SK-N-SH treated with all-trans-retinoic acid at 6 μM for 48 hours (cell line): ENCODE data around the gene PARP1.

Experiments
- ATAC-seq: fragments of 200-7000 bp; cut with Tn5 transposase; 3 replicates; pipeline ENCODE4 v1.9.1; 2020; ENCODE audit warnings: mild to moderate bottlenecking, moderate library complexity
- ARNTL ChIP-seq: fragments of 450-650 bp; formaldehyde crosslinking; IDR thresholded peaks from 2 replicates; pipeline ENCODE4 v1.5.0; 2020; ENCODE audit warnings: low read depth, mild to moderate bottlenecking, moderate library complexity, borderline replicate concordance
- BACH2 ChIP-seq: fragments of 250-450 bp; sonication (Bioruptor Pico); IDR thresholded peaks from 2 replicates; pipeline ENCODE4 v1.9.0; 2021; ENCODE audit warnings: mild to moderate bottlenecking, borderline replicate concordance
- CREB5 ChIP-seq: fragments of 250-450 bp; sonication (Bioruptor Pico); IDR thresholded peaks from 2 replicates; pipeline ENCODE4 v1.5.1; 2020; ENCODE audit warnings: low read depth, mild to moderate bottlenecking, moderate library complexity
- ESRRG ChIP-seq: fragments of 250-450 bp; sonication (Bioruptor Pico); IDR thresholded peaks from 2 replicates; pipeline ENCODE4 v1.6.1; 2021; ENCODE audit warnings: mild to moderate bottlenecking
- GLIS3 ChIP-seq: fragments of 250-450 bp; sonication (Bioruptor Pico); IDR thresholded peaks from 2 replicates; pipeline ENCODE4 v1.5.0; 2020; ENCODE audit warnings: mild to moderate bottlenecking, moderate library complexity
- ISL1 ChIP-seq: fragments of 250-450 bp; sonication (Bioruptor Pico); IDR thresholded peaks from 2 replicates; pipeline ENCODE4 v2.1.2; 2022; ENCODE audit warnings: mild to moderate bottlenecking, moderate library complexity
- OSR1 ChIP-seq: fragments of 250-450 bp; sonication (Bioruptor Pico); IDR thresholded peaks from 2 replicates; pipeline ENCODE4 v1.8.0; 2022; ENCODE audit warnings: moderate library complexity, mild to moderate bottlenecking, inconsistent platforms
- RARB ChIP-seq: fragments of 250-450 bp; sonication (Bioruptor Pico); IDR thresholded peaks from 2 replicates; pipeline ENCODE4 v1.8.0; 2021; ENCODE audit warnings: mild to moderate bottlenecking, moderate library complexity
- SNAI2 ChIP-seq: fragments of 250-450 bp; sonication (Bioruptor Pico); IDR thresholded peaks from 2 replicates; pipeline ENCODE4 v1.5.0; 2020; ENCODE audit warnings: mild to moderate bottlenecking, moderate library complexity
- TOX ChIP-seq: fragments of 250-450 bp; sonication (Bioruptor Pico); IDR thresholded peaks from 2 replicates; pipeline ENCODE4 v1.8.0; 2021; ENCODE audit warnings: mild to moderate bottlenecking, moderate library complexity, borderline replicate concordance
- TSHZ2 ChIP-seq: fragments of 250-450 bp; sonication (Bioruptor Pico); IDR thresholded peaks from 2 replicates; pipeline ENCODE4 v1.5.0; 2020; ENCODE audit warnings: mild to moderate bottlenecking, moderate library complexity
- ZC3H10 ChIP-seq: fragments of 250-450 bp; sonication (Bioruptor Pico); IDR thresholded peaks from 2 replicates; pipeline ENCODE4 v1.5.1; 2021; ENCODE audit warnings: mild to moderate bottlenecking, moderate library complexity
- ZFP3 ChIP-seq: fragments of 250-450 bp; sonication (Bioruptor Pico); IDR thresholded peaks from 2 replicates; pipeline ENCODE4 v1.5.0; 2020; ENCODE audit warnings: mild to moderate bottlenecking, moderate library complexity
- ZFP30 ChIP-seq: fragments of 450-650 bp; formaldehyde crosslinking; IDR thresholded peaks from 2 replicates; pipeline ENCODE4 v1.5.0; 2022; ENCODE audit warnings: mild to moderate bottlenecking, moderate library complexity
- ZNF565 ChIP-seq: fragments of 450-650 bp; formaldehyde crosslinking; conservative IDR thresholded peaks from 2 replicates; pipeline ENCODE4 v1.5.0; 2020; ENCODE audit warnings: low read depth, mild to moderate bottlenecking, moderate library complexity
- ZNF70 ChIP-seq: fragments of 450-650 bp; formaldehyde crosslinking; IDR thresholded peaks from 2 replicates; pipeline ENCODE4 v1.5.0; 2020; ENCODE audit warnings: mild to moderate bottlenecking, moderate library complexity
- ZNF8 ChIP-seq: fragments of 450-650 bp; formaldehyde crosslinking; IDR thresholded peaks from 2 replicates; pipeline ENCODE4 v1.5.0; 2020; ENCODE audit warnings: mild to moderate bottlenecking, moderate library complexity

The PARP1 gene

GRCh38 chr1:226371027-226371694 is 36.7 kb downstream of the PARP1 start (continued):
- TF ChIP-seq TSHZ2 (CRISPR knock-in tag) (no peak), ZC3H10 (CRISPR knock-in tag) (no peak), SNAI2 (CRISPR knock-in tag) (no peak), ZNF70 (CRISPR knock-in tag) (no peak), ARNTL (CRISPR knock-in tag) (no peak)

- no peak for ATAC-seq
- no peak for TF ChIP-seq TOX (CRISPR knock-in tag)
- TF ChIP-seq ZFP30 = no peak
- TF ChIP-seq ISL1 (CRISPR knock-in tag) = no peak
- no peak for TF ChIP-seq CREB5 (CRISPR knock-in tag)
Measured at GRCh38 chr1:226370144-226370923, 37.6 kb downstream of the PARP1 start.

GRCh38 chr1:226369110-226369509 is 38.8 kb downstream of the PARP1 start:
- no peak for ATAC-seq
- TF ChIP-seq SNAI2 (CRISPR knock-in tag) (no peak), TSHZ2 (CRISPR knock-in tag) (no peak), ZC3H10 (CRISPR knock-in tag) (no peak), CREB5 (CRISPR knock-in tag) (no peak), ZNF565 (CRISPR knock-in tag) (no peak), ZNF70 (CRISPR knock-in tag) (no peak)

- TF ChIP-seq ISL1 (CRISPR knock-in tag) (no peak), GLIS3 (no peak), OSR1 (CRISPR knock-in tag) (no peak), ZNF8 (CRISPR knock-in tag) (no peak), BACH2 (CRISPR knock-in tag) (no peak), ARNTL (CRISPR knock-in tag) (no peak), ZFP3 (CRISPR knock-in tag) (no peak), CREB5 (CRISPR knock-in tag) (no peak), TSHZ2 (CRISPR knock-in tag) (no peak), ESRRG (CRISPR knock-in tag) (no peak), RARB (no peak), ZNF565 (CRISPR knock-in tag) (no peak)
- TF ChIP-seq, all 23 proteins: peak for 0
- no peak for ATAC-seq
Measured at GRCh38 chr1:226366290-226366689, 41.6 kb downstream of the PARP1 start.
